Vagina (tissue), 2 donors: ENCODE measurements around the gene LRCH1.

Experiments used
- POLR2A ChIP-seq, 2 donors: fragments of 450-650 bp; IDR thresholded peaks; one replicate each; pipeline ENCODE4 v1.6.1; 2017; ENCODE audit warnings: antibody characterized with exemption in 2 of 2, mild to moderate bottlenecking in 2 of 2, moderate library complexity in 2 of 2
- TF ChIP-seq, protein P1 (sequence below), 3 experiments: fragments of 450-650 bp in 2 of 3; fragments of 200-600 bp in 1 of 3; sonication (generic) in 1 of 3; IDR thresholded peaks; one replicate each; pipeline ENCODE4 v1.5.1; 2017 to 2019; ENCODE audit warnings: antibody characterized with exemption in 3 of 3, mild to moderate bottlenecking in 2 of 3, moderate library complexity in 2 of 3

DNA sequence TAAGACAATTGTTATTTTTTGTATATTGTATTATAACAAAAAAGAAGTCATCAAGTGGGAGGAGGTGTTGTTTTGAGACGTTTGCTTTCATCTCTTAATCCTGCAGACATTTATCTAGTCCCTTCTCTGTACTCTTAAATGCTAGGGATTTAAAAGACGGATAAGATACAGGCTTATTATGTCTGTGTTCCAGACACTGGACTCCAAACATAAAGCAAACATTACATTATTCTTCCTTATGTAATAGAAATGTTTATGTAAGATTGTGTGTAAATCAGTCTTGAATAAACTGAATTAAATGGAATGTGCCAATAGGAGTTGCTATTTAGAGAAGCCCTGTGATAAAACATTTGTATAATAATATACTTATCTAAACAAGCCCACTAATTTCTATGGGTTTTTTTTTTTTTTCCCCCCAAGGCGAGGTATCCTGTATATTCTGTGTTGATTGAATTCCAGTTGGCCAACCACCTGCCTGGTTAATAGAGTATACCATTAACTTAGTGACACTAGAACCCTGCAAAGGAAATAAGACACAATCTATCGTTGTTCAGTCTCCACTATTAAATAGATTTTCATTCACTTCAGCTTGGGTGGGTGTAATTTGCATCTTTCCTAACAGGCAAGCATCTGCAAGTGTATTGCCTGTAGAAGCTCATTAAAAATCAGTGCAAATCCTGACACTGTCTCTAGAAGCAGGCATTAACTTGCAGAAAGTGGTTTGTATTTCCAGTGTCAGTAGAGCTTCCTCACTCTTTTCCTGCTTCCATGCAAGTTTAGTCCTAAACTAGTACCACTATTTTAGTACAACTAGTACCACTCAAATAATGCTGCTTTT is 69.0 kb downstream of the LRCH1 start:
- TF ChIP-seq, protein P1, sequence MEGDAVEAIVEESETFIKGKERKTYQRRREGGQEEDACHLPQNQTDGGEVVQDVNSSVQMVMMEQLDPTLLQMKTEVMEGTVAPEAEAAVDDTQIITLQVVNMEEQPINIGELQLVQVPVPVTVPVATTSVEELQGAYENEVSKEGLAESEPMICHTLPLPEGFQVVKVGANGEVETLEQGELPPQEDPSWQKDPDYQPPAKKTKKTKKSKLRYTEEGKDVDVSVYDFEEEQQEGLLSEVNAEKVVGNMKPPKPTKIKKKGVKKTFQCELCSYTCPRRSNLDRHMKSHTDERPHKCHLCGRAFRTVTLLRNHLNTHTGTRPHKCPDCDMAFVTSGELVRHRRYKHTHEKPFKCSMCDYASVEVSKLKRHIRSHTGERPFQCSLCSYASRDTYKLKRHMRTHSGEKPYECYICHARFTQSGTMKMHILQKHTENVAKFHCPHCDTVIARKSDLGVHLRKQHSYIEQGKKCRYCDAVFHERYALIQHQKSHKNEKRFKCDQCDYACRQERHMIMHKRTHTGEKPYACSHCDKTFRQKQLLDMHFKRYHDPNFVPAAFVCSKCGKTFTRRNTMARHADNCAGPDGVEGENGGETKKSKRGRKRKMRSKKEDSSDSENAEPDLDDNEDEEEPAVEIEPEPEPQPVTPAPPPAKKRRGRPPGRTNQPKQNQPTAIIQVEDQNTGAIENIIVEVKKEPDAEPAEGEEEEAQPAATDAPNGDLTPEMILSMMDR (IDR thresholded peaks at IDR 0.05) = no peak
- TF ChIP-seq POLR2A (IDR thresholded peaks at IDR 0.05) = no peak
